ENCODE results near the gene RPRM.

- no peak for TF ChIP-seq CTCF (IDR thresholded peaks at IDR 0.05)
- no peak for TF ChIP-seq REST (IDR thresholded peaks at IDR 0.05; ENCODE audit: insufficient read depth in 1 of 2, low read depth in 2 of 2, low read length in 1 of 2)
- TF ChIP-seq POLR2AphosphoS5 (IDR thresholded peaks at IDR 0.05; ENCODE audit: low read depth, low read length): no peak
Observed at GRCh38 chr2:153451611-153452010, 27.0 kb downstream of the RPRM start.

Data from Panc1 (cell line).